MV-4-11 (cell line): ENCODE data around the gene VRK1.

Source experiments
- DNase-seq: peaks from one replicate; lab custom pipeline; 2025; lab: John Stamatoyannopoulos, UW

The VRK1 gene

DNA sequence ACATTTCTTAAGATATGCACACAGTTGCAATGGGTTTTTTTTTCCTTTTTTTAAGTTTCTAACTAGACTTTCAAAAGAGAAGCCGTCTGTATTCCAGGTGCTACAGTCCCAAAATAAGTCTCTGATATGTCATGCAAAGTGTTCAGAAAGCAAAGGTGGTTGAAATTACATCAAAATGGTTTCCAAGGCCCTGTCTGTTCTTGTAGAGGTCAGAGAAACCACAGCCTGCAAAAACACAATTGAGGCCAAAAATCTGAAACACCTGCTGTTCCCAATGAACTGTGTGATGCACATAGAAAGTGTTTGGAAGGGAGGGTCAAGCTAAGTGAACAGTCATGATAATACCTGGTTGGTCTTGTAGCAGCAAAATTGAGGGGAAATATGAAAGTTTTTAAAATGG lies 91.0 kb downstream of the VRK1 start:
- no peak for DNase-seq

DNA sequence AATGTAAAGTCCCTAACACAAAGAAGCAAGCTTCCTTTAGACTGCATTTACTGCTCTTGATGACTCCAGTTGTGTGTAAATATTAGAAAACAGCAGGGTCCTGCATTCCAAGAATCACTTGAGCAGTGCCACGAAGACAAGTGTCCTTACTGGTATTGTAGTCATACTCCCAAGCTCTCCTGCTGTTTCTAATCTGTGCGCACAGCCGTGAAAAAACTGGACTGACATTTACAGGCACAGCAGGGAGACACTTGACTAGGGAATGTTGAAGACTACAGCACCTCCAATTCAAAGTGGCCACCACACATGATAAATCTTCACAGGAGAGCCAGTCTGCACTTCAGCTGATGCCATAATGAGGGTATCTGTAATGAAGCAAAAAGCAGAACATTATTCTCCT lies 91.4 kb downstream of the VRK1 start:
- no peak for DNase-seq

DNA sequence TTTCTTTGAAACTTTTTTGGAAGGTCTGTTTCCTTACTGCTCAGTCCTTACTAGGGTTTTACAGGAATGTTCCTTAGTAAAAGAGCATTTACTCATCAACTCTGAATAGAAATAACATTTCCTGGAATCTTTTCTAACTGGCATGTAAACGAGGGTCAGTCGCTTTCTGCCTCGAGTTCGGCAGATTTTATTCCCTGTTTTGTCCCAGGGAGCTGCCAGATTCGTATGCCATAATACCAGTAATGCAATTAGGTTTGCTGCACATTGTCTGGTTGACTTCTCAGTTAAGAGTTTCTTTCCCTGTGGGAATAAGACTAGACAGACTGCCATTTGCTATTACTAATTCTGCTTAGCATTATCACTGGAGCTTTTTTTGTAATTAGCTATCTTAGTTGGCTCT lies 91.9 kb downstream of the VRK1 start:
- DNase-seq, result no peak

DNA sequence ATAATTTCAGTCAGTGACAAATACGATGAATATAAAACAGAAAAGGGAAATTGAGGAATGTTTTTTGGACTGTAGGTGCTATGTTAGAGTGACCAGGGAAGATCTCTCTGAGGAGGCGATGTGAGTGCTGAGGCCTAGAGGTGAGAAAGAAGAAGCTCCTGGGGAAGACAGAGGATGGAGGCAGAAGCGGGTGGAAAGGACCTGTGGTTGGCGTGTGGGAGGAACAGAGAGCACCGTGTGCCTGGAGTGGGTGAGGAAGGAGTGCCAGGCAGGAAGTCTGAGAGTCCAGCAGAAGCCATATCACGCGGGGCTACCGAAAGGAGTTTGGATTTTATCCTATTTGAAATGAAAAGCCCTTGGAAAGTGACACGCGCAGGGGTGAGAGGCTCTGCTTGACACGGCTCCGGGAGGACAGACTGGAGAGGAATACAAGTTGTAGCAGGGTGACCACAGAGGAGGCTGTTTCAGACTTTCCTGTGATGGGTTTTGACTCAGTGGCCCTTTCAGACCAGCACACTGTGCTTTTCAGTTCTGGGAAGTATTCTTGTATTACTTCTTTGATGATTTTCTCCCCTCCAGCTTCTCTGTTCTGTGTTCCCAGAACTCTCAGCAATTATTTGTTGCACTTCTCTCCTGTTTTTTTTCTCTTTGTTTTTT lies 96.9 kb downstream of the VRK1 start:
- no peak for DNase-seq

DNA sequence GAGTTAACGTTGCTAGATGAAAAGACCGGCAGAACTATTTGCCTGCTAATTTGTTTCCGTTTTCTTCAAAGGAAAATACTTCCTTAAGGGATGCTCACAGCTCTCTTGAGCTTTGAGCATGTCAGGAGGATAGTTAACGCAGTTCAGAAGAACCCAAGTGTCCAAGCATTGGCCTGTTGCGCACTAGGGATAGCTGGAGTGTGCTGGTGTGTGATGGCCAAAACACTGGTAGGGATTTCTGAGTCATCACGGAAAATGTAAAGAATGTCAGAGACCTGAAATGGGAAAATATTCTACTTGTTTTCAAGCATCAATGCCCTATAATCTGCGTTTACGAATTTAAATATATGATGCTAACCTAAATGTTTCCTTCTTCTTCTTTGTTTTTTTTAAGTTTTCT lies 97.8 kb downstream of the VRK1 start:
- no peak for DNase-seq

DNA sequence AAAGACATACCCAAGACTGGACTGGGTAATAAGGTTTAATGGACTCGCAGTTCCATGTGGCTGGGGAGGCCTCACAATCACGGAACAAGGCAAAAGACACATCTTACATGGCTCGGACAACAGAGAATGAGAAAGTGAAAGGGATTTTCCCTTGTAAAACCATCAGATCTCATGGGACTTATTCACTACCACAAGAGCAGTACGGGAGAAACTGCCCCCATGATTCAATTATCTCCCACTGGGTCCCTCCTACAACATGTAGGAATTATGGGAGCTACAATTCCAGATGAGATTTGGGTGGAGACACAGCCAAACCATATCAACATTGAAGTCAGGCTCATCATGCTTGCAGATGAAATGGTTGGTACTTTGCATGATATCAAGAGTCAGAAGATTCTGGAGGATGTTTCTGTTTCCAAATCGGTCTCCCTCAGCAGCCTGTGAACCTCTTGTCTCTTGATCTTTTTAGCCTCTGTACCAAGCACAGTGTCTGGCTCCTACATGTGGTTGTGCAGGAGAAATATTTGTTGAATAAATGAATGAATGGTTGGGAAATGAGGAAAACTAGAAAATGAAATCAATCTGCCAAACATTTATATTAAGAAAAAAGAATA lies 98.6 kb downstream of the VRK1 start:
- DNase-seq, result no peak

DNA sequence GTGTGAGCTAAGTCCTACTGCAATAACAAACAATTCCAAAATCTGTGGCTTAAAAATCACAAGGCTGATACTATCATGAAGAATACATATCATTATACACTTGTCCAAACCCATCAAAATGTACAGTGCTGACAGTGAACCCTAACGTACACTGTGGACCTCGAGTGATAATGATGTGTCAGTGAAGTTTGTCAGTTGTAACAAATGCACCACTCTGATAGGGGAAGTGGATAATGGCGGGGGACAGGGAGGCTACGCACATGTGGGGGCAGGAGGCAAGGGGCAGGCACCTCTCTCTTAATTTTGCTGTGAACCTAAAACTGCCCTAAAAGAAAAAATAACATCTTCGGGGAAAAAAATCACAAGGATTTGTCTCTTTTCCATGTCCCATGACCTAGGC lies 100.0 kb downstream of the VRK1 start:
- DNase-seq, result no peak

DNA sequence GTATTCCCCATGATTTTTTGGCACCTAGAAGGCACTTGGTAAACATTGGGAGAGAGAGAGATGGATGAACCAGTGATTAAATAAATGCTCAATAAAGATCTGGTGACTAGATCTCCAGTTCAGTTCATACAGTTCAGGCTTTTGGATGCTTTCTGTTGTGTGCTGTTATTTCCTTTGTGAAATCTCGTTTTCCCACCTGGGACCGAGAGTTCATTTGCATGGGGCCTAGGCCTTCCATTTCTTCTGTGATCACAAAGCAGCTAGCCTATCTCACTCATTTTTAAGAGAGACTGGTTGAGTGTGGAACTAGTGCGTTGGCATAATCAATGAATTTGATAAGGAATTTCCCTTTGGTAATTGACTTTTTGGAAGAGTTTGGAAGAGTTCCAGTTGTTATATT lies 104.0 kb downstream of the VRK1 start:
- no peak for DNase-seq

DNA sequence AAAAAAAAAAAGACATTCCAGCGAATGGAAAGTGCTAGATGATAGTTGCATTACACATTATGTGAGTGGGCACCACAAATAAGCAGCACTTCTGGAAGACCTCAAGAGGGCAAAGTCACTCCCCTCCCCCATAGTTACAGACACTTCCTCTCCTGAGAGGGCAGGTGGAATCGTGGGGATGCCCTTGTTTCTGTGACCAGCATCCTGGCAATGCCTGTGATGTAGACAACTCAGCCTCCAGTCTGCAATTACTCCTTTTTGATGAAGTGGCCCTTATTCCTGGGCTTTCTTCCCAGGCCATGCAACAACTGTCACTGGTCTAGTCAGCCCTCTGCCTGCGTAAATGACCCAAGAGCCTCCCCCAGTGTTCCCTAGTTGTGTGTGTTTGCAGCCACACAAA lies 104.8 kb downstream of the VRK1 start:
- DNase-seq, result no peak

DNA sequence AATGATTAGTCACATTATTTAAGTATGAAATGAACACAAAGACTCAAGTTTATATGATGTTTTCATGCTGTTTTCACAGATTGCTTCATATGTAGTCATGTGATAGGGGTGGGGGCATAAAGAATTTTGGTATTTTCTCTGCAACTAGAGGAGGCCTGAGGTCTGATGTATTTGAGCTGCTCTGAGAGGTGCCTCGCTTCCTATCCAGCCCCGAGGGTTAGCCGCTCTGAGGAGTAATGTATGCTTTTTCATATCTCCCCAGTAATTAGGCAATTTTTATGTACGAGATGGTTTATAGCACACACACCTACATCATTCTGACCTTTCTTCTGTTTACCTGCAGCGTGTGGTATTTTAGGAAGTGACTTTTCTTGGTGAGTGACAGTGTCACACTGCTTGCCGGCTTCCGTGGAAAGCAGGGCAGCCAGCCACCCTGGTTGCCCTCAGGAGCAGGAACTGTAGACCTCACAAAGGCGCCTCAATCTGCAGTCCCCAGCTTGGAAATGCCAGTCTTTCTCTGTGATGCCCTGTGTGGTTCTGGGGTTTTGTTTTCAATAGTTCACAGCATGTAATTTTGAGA lies 106.4 kb downstream of the VRK1 start:
- no peak for DNase-seq

DNA sequence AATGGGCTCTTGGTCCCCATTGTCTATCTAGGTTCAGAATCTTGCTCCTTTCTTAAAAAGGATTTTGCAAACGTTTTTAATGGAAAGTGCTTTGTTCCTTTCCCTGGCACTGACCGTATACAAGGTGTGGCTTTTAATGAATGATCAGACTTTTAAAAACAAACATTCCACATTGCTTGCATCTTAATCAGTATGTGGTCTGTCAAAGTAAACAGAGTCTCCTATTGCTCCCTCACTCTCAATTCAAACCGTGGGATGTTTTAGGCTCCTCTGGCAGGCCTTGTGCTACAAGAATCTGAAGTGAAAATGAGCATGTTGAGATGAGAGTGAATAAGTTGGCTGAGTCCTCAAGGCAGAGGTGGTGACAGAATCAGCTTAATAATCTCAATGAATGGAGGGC lies 107.0 kb downstream of the VRK1 start:
- DNase-seq, result no peak

DNA sequence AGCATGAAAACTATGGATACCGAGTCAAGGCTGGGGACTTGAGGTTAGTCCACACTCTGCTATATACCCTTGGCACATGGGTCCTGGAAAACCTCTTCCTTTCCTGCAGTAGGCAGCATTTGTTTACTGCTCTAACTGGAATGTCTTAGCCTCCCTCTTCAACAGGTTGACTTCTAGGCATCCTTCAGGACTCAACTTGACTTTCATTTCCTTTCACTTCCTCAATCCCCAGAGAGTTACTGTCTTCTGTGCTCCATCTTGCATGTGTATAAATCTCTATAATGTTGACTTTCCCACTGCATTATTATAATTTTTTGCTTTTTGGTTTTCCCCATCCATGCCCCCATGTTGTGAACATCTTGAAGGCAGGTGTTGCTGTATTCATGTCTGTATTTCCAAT lies 107.9 kb downstream of the VRK1 start:
- peak; percentile 21 for DNase-seq

DNA sequence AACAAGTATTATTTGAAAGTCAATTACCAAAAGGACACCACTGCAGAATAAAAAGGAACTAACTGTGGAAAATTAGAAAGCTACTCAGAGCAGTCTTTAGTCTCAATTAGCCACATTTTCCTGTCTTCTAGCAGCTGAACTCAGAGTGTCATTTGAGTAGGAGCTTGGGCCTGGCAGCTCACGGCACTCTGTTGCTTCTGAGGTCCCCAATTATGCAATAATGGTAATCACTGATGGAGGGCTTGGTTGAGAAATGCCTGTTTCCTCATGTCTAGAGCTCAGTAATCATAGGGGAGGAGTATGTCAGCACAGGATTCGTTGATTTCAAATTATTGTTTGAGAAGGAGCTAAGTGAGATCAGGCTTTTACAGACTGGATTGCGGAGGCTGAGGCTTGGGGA lies 108.6 kb downstream of the VRK1 start:
- DNase-seq, result peak; percentile 95

- no peak for DNase-seq
Observed at GRCh38 chr14:96906434-96906833, 109.3 kb downstream of the VRK1 start.

DNA sequence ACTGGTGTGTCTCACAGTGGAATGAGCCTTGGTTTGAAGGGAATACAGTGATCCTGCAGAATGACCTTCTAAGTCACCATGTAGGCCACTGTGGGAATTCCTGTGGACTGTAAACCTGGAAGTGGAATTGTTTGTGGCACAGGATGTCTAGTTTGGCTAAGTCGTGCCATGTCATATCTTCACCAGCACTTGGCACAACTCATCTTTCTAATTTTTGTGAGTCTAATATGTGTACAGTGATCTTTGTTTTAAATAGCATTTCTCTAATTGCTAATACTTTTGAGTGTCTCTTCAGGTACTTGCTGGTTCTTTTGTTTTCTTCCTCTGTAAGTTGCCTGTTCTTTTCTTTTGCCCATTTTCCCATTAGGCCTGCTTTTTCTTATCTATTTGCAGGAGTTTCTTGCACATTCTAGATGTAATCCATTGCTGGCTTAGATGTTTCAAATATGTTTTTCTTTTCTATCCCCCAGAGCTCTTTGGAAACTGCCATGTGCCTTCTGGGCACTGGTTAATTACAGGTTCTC lies 112.7 kb downstream of the VRK1 start:
- DNase-seq, result no peak

GRCh38 chr14:96911499-96912149 lies 114.4 kb downstream of the VRK1 start:
- no peak for DNase-seq

GRCh38 chr14:96914571-96915128 lies 117.5 kb downstream of the VRK1 start:
- DNase-seq, result no peak

- DNase-seq, result no peak
Observed at GRCh38 chr14:96915478-96915877, 118.3 kb downstream of the VRK1 start.

DNA sequence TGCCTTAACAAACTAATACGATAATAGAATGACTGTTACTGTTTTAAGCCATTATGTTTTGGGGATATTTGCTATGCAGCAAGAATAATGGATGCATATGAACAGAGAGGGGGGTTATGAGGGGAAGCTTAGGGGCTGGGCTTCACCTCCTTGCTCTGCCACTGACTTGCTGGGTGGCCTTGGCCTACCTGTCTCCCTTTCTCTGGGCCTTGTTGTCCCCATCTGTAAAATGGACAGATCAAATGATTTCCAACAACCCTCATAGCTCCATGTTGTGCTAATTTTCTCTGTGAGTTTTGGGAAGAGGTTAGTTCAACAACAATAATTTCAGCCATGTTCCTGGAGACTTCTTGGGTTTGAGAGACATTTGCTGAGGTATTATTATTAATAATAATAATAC lies 119.6 kb downstream of the VRK1 start:
- DNase-seq, result no peak

- DNase-seq, result no peak
Observed at GRCh38 chr14:96917442-96917963, 120.3 kb downstream of the VRK1 start.

GRCh38 chr14:96920023-96920422 lies 122.8 kb downstream of the VRK1 start:
- DNase-seq, result peak; percentile 73

GRCh38 chr14:96920820-96921219 lies 123.6 kb downstream of the VRK1 start:
- DNase-seq, result no peak

- DNase-seq, result no peak
Observed at GRCh38 chr14:96922986-96923385, 125.8 kb downstream of the VRK1 start.
